ENCODE data around the gene ILKAP. TPM values are rescaled to one million over a fixed set of nuclear protein-coding genes. Genes with fewer than 3 reads are reported as not detected.

The ILKAP gene
- total and polyA plus RNA-seq, 8 donors = 20.4 to 59.4 (median 37.8) TPM

GRCh38 chr2:238190445-238190844 lies 13.1 kb downstream of the ILKAP start:
- H3K36me3 ChIP-seq = peaks cover 74 to 94% (median 93%) of the 10 kb centered on the region in 4 donors
- peaks cover 0 to 3% (median 0%) of the 10 kb centered on the region in 4 donors for H3K4me1 ChIP-seq
- 90 to 94% (median 91%) methylated on average over 2 of the region's 2 CpGs for WGBS, 5 donors
- no peaks in the 10 kb centered on the region for H3K9me3 ChIP-seq
- H3K27ac ChIP-seq = no peak overlapping the region
- DNase-seq = no peak
- no peaks in the 10 kb centered on the region for H3K27me3 ChIP-seq
- no peak for TF ChIP-seq CTCF (IDR thresholded peaks at IDR 0.05)
- no peak for TF ChIP-seq POLR2A (IDR thresholded peaks at IDR 0.05)
- TF ChIP-seq EP300 (IDR thresholded peaks at IDR 0.05) = no peak
- no peak for TF ChIP-seq POLR2AphosphoS5 (IDR thresholded peaks at IDR 0.05)
- H3K4me3 ChIP-seq = no peak overlapping the region
- intact Hi-C loops (cut with DNase I; ENCODE audit: low total_unique reads) = no loop called here

GRCh38 chr2:238187618-238188548 lies 15.6 kb downstream of the ILKAP start:
- no peak for DNase-seq
- H3K4me1 ChIP-seq = no peaks in the 10 kb centered on the region
- peaks cover 87 to 100% (median 99%) of the 10 kb centered on the region in 4 donors for H3K36me3 ChIP-seq
- TF ChIP-seq EP300 (IDR thresholded peaks at IDR 0.05) (no peak), POLR2A (IDR thresholded peaks at IDR 0.05) (no peak), POLR2AphosphoS5 (IDR thresholded peaks at IDR 0.05) (no peak), CTCF (IDR thresholded peaks at IDR 0.05) (no peak)
- 93 to 96% (median 95%) methylated on average over 17 of the region's 17 CpGs for WGBS, 5 donors
- no peaks in the 10 kb centered on the region for H3K27me3 ChIP-seq
- no peak overlapping the region for H3K27ac ChIP-seq
- intact Hi-C loops (cut with DNase I; ENCODE audit: low total_unique reads) = no loop called here
- H3K9me3 ChIP-seq = no peaks in the 10 kb centered on the region
- no peak overlapping the region for H3K4me3 ChIP-seq

- DNase-seq = no peak
- intact Hi-C loops (cut with DNase I; ENCODE audit: low total_unique reads) = no loop called here
- H3K9me3 ChIP-seq = no peaks in the 10 kb centered on the region
- no peak overlapping the region for H3K27ac ChIP-seq
- peaks cover 96 to 100% (median 100%) of the 10 kb centered on the region in 4 donors for H3K36me3 ChIP-seq
- 86 to 91% (median 88%) methylated on average over 4 of the region's 4 CpGs for WGBS, 5 donors
- no peak for TF ChIP-seq CTCF (IDR thresholded peaks at IDR 0.05)
- no peak for TF ChIP-seq EP300 (IDR thresholded peaks at IDR 0.05)
- H3K4me3 ChIP-seq = no peak overlapping the region
- no peaks in the 10 kb centered on the region for H3K4me1 ChIP-seq
- H3K27me3 ChIP-seq = no peaks in the 10 kb centered on the region
Observed at GRCh38 chr2:238183821-238184220, 19.7 kb downstream of the ILKAP start.

GRCh38 chr2:238182362-238182761 lies 21.1 kb downstream of the ILKAP start:
- no peaks in the 10 kb centered on the region for H3K4me1 ChIP-seq
- H3K36me3 ChIP-seq = peaks cover 96 to 100% (median 100%) of the 10 kb centered on the region in 4 donors
- TF ChIP-seq POLR2AphosphoS5 (IDR thresholded peaks at IDR 0.05) (no peak), POLR2A (IDR thresholded peaks at IDR 0.05) (no peak), EP300 (IDR thresholded peaks at IDR 0.05) (no peak), CTCF (IDR thresholded peaks at IDR 0.05) (no peak)
- H3K27me3 ChIP-seq = no peaks in the 10 kb centered on the region
- no peak overlapping the region for H3K4me3 ChIP-seq
- intact Hi-C loops (cut with DNase I; ENCODE audit: low total_unique reads) = no loop called here
- 72 to 75% (median 73%) methylated on average over 6 of the region's 6 CpGs for WGBS, 5 donors
- H3K9me3 ChIP-seq = no peaks in the 10 kb centered on the region
- no peak overlapping the region for H3K27ac ChIP-seq
- DNase-seq = no peak

All from stomach (tissue), 9 donors.